Measurements from ENCODE around the gene NELL1. TPM values are rescaled to one million over a fixed set of nuclear protein-coding genes. Genes with fewer than 3 reads are reported as not detected.

The NELL1 gene
- total RNA-seq, 1 donor from 2014 or later: not detected

- intact Hi-C loops (cut with DNase I): no loop called here
- no peak for DNase-seq (ENCODE audit: low spot score)
Observed at GRCh38 chr11:20661445-20661844, 7.9 kb upstream of the NELL1 start.

- intact Hi-C loops (cut with DNase I): no loop called here
- no peak for DNase-seq (ENCODE audit: low spot score)
Observed at GRCh38 chr11:20661850-20662249, 7.5 kb upstream of the NELL1 start.

- intact Hi-C loops (cut with DNase I): no loop called here
- no peak for DNase-seq (ENCODE audit: low spot score)
Observed at GRCh38 chr11:20668131-20668809, 1.1 kb upstream of the NELL1 start.

GRCh38 chr11:20669820-20670684, 666 bp downstream of the NELL1 start:
- intact Hi-C loops (cut with DNase I): no loop called here

GRCh38 chr11:20670932-20671403, 1.6 kb downstream of the NELL1 start:
- intact Hi-C loops (cut with DNase I): no loop called here
- no peak for DNase-seq (ENCODE audit: low spot score)

More at GRCh38 chr11:20669820-20670684, 666 bp downstream of the NELL1 start:
- no peak for DNase-seq (ENCODE audit: low spot score)

GRCh38 chr11:20671856-20672546, 2.6 kb downstream of the NELL1 start:
- DNase-seq (ENCODE audit: low spot score): no peak
- intact Hi-C loops (cut with DNase I): no loop called here

- no peak for DNase-seq (ENCODE audit: low spot score)
- intact Hi-C loops (cut with DNase I): no loop called here
Observed at GRCh38 chr11:20672575-20672974, 3.2 kb downstream of the NELL1 start.

GRCh38 chr11:20676658-20677057, 7.3 kb downstream of the NELL1 start:
- intact Hi-C loops (cut with DNase I): no loop called here
- no peak for DNase-seq (ENCODE audit: low spot score)

- no peak for DNase-seq (ENCODE audit: low spot score)
- intact Hi-C loops (cut with DNase I): no loop called here
Observed at GRCh38 chr11:20688761-20689160, 19.4 kb downstream of the NELL1 start.

- no peak for DNase-seq (ENCODE audit: low spot score)
- intact Hi-C loops (cut with DNase I): no loop called here
Observed at GRCh38 chr11:20707876-20708275, 38.5 kb downstream of the NELL1 start.

- DNase-seq (ENCODE audit: low spot score): no peak
- intact Hi-C loops (cut with DNase I): no loop called here
Observed at GRCh38 chr11:20712912-20713311, 43.5 kb downstream of the NELL1 start.

- no peak for DNase-seq (ENCODE audit: low spot score)
Observed at GRCh38 chr11:20715464-20715863, 46.1 kb downstream of the NELL1 start.

GRCh38 chr11:20715931-20716330, 46.5 kb downstream of the NELL1 start:
- intact Hi-C loops (cut with DNase I): no loop called here
- no peak for DNase-seq (ENCODE audit: low spot score)

More at GRCh38 chr11:20715464-20715863, 46.1 kb downstream of the NELL1 start:
- intact Hi-C loops (cut with DNase I): no loop called here

- intact Hi-C loops (cut with DNase I): no loop called here
- DNase-seq (ENCODE audit: low spot score): no peak
Observed at GRCh38 chr11:20719821-20720220, 50.4 kb downstream of the NELL1 start.

- intact Hi-C loops (cut with DNase I): no loop called here
- DNase-seq (ENCODE audit: low spot score): no peak
Observed at GRCh38 chr11:20723366-20723765, 54.0 kb downstream of the NELL1 start.

- intact Hi-C loops (cut with DNase I): no loop called here
- DNase-seq (ENCODE audit: low spot score): no peak
Observed at GRCh38 chr11:20729597-20730105, 60.3 kb downstream of the NELL1 start.

- DNase-seq (ENCODE audit: low spot score): no peak
- intact Hi-C loops (cut with DNase I): no loop called here
Observed at GRCh38 chr11:20731676-20732215, 62.4 kb downstream of the NELL1 start.

- intact Hi-C loops (cut with DNase I): no loop called here
Observed at GRCh38 chr11:20739107-20739506, 69.7 kb downstream of the NELL1 start.

GRCh38 chr11:20739577-20739976, 70.2 kb downstream of the NELL1 start:
- no peak for DNase-seq (ENCODE audit: low spot score)
- intact Hi-C loops (cut with DNase I): no loop called here

More at GRCh38 chr11:20739107-20739506, 69.7 kb downstream of the NELL1 start:
- no peak for DNase-seq (ENCODE audit: low spot score)

GRCh38 chr11:20754933-20755332, 85.5 kb downstream of the NELL1 start:
- DNase-seq (ENCODE audit: low spot score): no peak
- intact Hi-C loops (cut with DNase I): no loop called here

Measured in cardiac septum (tissue), 1 donor.